ENCODE data around the gene ZSCAN30. TPM values are rescaled to one million over a fixed set of nuclear protein-coding genes. Genes with fewer than 3 reads are reported as not detected.
A peak's percentile ranks its signal among the peaks of the same experiment; 100 is the strongest.

ZSCAN30 gene
- total and polyA plus RNA-seq, 10 donors = 7.2 to 39.2 (median 23.9) TPM

GRCh38 chr18:35289727-35290093 lies 319 bp downstream of the ZSCAN30 start:
- H3K27ac ChIP-seq = peak overlapping the region; percentile 83 to 92 (median 86)
- no peaks in the 10 kb centered on the region for H3K27me3 ChIP-seq (replicated peaks in 1 of 7)
- H3K4me1 ChIP-seq = peaks cover 10 to 58% (median 36%) of the 10 kb centered on the region in 6 donors
- DNase-seq = no peak
- H3K4me3 ChIP-seq = peak overlapping the region; percentile 62 to 74 (median 65)
- H3K36me3 ChIP-seq = peaks cover 0 to 32% (median 1%) of the 10 kb centered on the region in 6 donors
- H3K9me3 ChIP-seq = peaks cover 0 to 16% (median 9%) of the 10 kb centered on the region in 8 donors
- no peak for TF ChIP-seq POLR2AphosphoS5 (IDR thresholded peaks at IDR 0.05)
- no peak for TF ChIP-seq POLR2A (IDR thresholded peaks at IDR 0.05)
- TF ChIP-seq CTCF (IDR thresholded peaks at IDR 0.05 in 8 of 11, conservative IDR thresholded peaks at IDR 0.05 in 3 of 11) = no peak
- WGBS, 5 donors = 0 to 1% (median 0%) methylated on average over 8 of the region's 8 CpGs
- intact Hi-C loops (cut with DNase I; ENCODE audit: low total_unique reads) = loop anchor here (5.0 kb wide), 2 partner anchors 52 to 53 kb away; partner anchors contain the start of gene ZNF24

GRCh38 chr18:35289293-35289692 lies 736 bp downstream of the ZSCAN30 start:
- peaks cover 10 to 58% (median 36%) of the 10 kb centered on the region in 6 donors for H3K4me1 ChIP-seq
- TF ChIP-seq CTCF (IDR thresholded peaks at IDR 0.05 in 8 of 11, conservative IDR thresholded peaks at IDR 0.05 in 3 of 11) = no peak
- no peak for TF ChIP-seq POLR2AphosphoS5 (IDR thresholded peaks at IDR 0.05)
- no peak for TF ChIP-seq POLR2A (IDR thresholded peaks at IDR 0.05)
- intact Hi-C loops (cut with DNase I; ENCODE audit: low total_unique reads) = loop anchor here (5.0 kb wide), 1 partner anchor 52 kb away; no protein-coding TSS in a partner anchor
- no peak for DNase-seq
- 8 to 13% (median 11%) methylated on average over 6 of the region's 6 CpGs for WGBS, 5 donors
- H3K27me3 ChIP-seq (replicated peaks in 1 of 7) = no peaks in the 10 kb centered on the region
- peak overlapping the region; percentile 83 to 92 (median 86) for H3K27ac ChIP-seq
- H3K36me3 ChIP-seq = peaks cover 0 to 32% (median 5%) of the 10 kb centered on the region in 6 donors
- peak overlapping the region; percentile 62 to 74 (median 65) for H3K4me3 ChIP-seq
- peaks cover 0 to 20% (median 10%) of the 10 kb centered on the region in 8 donors for H3K9me3 ChIP-seq

GRCh38 chr18:35284841-35285240 lies 5.2 kb downstream of the ZSCAN30 start:
- H3K4me1 ChIP-seq = peaks cover 0 to 22% (median 15%) of the 10 kb centered on the region in 6 donors
- intact Hi-C loops (cut with DNase I; ENCODE audit: low total_unique reads) = loop anchor here (5.0 kb wide), 1 partner anchor 48 kb away; no protein-coding TSS in a partner anchor
- WGBS, 5 donors = 96 to 100% (median 97%) methylated on average over 2 to 3 of the region's 3 CpGs
- H3K27ac ChIP-seq = no peak overlapping the region
- DNase-seq = no peak
- no peak overlapping the region for H3K4me3 ChIP-seq
- peaks cover 0 to 30% (median 13%) of the 10 kb centered on the region in 8 donors for H3K9me3 ChIP-seq
- TF ChIP-seq POLR2AphosphoS5 (IDR thresholded peaks at IDR 0.05) = no peak
- H3K27me3 ChIP-seq (replicated peaks in 1 of 7) = no peaks in the 10 kb centered on the region
- peaks cover 0 to 25% (median 18%) of the 10 kb centered on the region in 6 donors for H3K36me3 ChIP-seq

- no peak overlapping the region for H3K27ac ChIP-seq
- H3K4me3 ChIP-seq = no peak overlapping the region
- H3K27me3 ChIP-seq (replicated peaks in 1 of 7) = no peaks in the 10 kb centered on the region
- peaks cover 0 to 16% (median 11%) of the 10 kb centered on the region in 6 donors for H3K4me1 ChIP-seq
- TF ChIP-seq CTCF (IDR thresholded peaks at IDR 0.05 in 8 of 11, conservative IDR thresholded peaks at IDR 0.05 in 3 of 11) = no peak
- no peak for TF ChIP-seq POLR2A (IDR thresholded peaks at IDR 0.05)
- peaks cover 0 to 34% (median 17%) of the 10 kb centered on the region in 8 donors for H3K9me3 ChIP-seq
- WGBS, 5 donors = 87 to 99% (median 98%) methylated on average over 3 to 7 of the region's 7 CpGs
- no peak for DNase-seq
- H3K36me3 ChIP-seq = peaks cover 0 to 25% (median 18%) of the 10 kb centered on the region in 6 donors
- intact Hi-C loops (cut with DNase I; ENCODE audit: low total_unique reads) = no loop called here
Observed at GRCh38 chr18:35283923-35284794, 5.9 kb downstream of the ZSCAN30 start.

Data from spleen (tissue), 11 donors.